Left lung (tissue), 10 donors: ENCODE data around the gene HMX1. TPM values are rescaled to one million over a fixed set of nuclear protein-coding genes. Genes with fewer than 3 reads are reported as not detected.

Experiments
- ATAC-seq: fragments of 200-7000 bp; cut with Tn5 transposase; one replicate; pipeline ENCODE4 v1.9.1; 2020; ENCODE audit warnings: moderate library complexity
- DNase-seq, 4 donors: peaks; one replicate each; pipeline ENCODE4 v3.0.0-alpha.2; 2013 to 2020
- H3K27ac ChIP-seq, 2 donors: fragments of 200-600 bp; sonication (generic) in 1 of 2; one replicate each; pipeline versions ENCODE4 v1.5.0 to v1.8.0; 2020 to 2021
- H3K27me3 ChIP-seq, 2 donors: fragments of 200-600 bp; sonication (generic) in 1 of 2; one replicate each; pipeline versions ENCODE4 v1.5.0 to v1.8.0; 2020 to 2021
- H3K36me3 ChIP-seq, 2 donors: fragments of 200-600 bp; sonication (generic) in 1 of 2; one replicate each; pipeline versions ENCODE4 v1.5.0 to v1.8.0; 2020 to 2021
- H3K4me1 ChIP-seq, 2 donors: fragments of 200-600 bp; one replicate each; pipeline ENCODE4 v1.8.0; 2021
- H3K4me3 ChIP-seq, 2 donors: fragments of 200-600 bp; sonication (generic) in 1 of 2; one replicate each; pipeline versions ENCODE4 v1.5.0 to v1.8.0; 2020 to 2021; ENCODE audit warnings: mild to moderate bottlenecking in 1 of 2
- H3K9me3 ChIP-seq, 2 donors: fragments of 200-600 bp; sonication (generic) in 1 of 2; one replicate each; pipeline versions ENCODE4 v1.5.0 to v1.8.0; 2020 to 2021
- CTCF ChIP-seq, 2 donors: fragments of 200-600 bp; sonication (generic) in 1 of 2; IDR thresholded peaks; one replicate each; pipeline versions ENCODE4 v1.5.0 to v1.8.0; 2021; ENCODE audit warnings: antibody characterized with exemption in 2 of 2
- intact Hi-C, 2 donors: fragments of 100-400 bp; cut with DNase I; formaldehyde crosslinking; loops; one replicate each; pipeline versions ENCODE4 v1.11.2 to v1.14.2; 2022
- polyA plus RNA-seq, 6 donors: library from polyadenylated mRNA; unstranded; fragments of 120-200 nt; gene quantifications; one replicate each; pipeline ENCODE4 v1.2.1, GENCODE V29; 2013; ENCODE audit not compliant: insufficient read length in 6 of 6
- total RNA-seq, 2 donors: library from RNA; stranded (reverse); fragmentation: NEBNext Ultra II Directional; extraction: Animal tissue kit (Norgen Biotek cat#: 25700); gene quantifications; one replicate each; pipeline ENCODE4 v1.2.1, GENCODE V29; 2021
- donor health status: DM: no; HTN: yes; CAD: no.
- donor health status: DM: no; HTN: no; CAD: no.

The HMX1 gene
- total and polyA plus RNA-seq, 8 donors = not detected

GRCh38 chr4:8909548-8909947 is 37.9 kb upstream of the HMX1 start:
- H3K27ac ChIP-seq = no peak overlapping the region
- no peaks in the 10 kb centered on the region for H3K4me1 ChIP-seq
- peaks cover 0 to 69% of the 10 kb centered on the region in 2 donors for H3K27me3 ChIP-seq
- no peak for TF ChIP-seq CTCF (IDR thresholded peaks at IDR 0.05)
- no peaks in the 10 kb centered on the region for H3K36me3 ChIP-seq
- H3K4me3 ChIP-seq = no peak overlapping the region
- H3K9me3 ChIP-seq = no peaks in the 10 kb centered on the region
- ATAC-seq (peak; percentile 78), DNase-seq (peak in 2 of 4 donors; percentile 13 to 34)
- intact Hi-C loops = no loop called here

- intact Hi-C loops = no loop called here
- peaks cover 0 to 66% of the 10 kb centered on the region in 2 donors for H3K27me3 ChIP-seq
- no peak overlapping the region for H3K27ac ChIP-seq
- H3K4me3 ChIP-seq = no peak overlapping the region
- peaks cover 0 to 2% of the 10 kb centered on the region in 2 donors for H3K9me3 ChIP-seq
- DNase-seq (peak in 2 of 4 donors; percentile 30 to 75), ATAC-seq (no peak)
- H3K4me1 ChIP-seq = no peaks in the 10 kb centered on the region
- no peak for TF ChIP-seq CTCF (IDR thresholded peaks at IDR 0.05)
- no peaks in the 10 kb centered on the region for H3K36me3 ChIP-seq
These were observed 36.7 kb upstream of the HMX1 start for GRCh38 chr4:8908206-8908893.

- peak; percentile 43 for ATAC-seq
- peaks cover 0 to 5% of the 10 kb centered on the region in 2 donors for H3K9me3 ChIP-seq
- intact Hi-C loops = no loop called here
- H3K4me3 ChIP-seq = no peak overlapping the region
- no peaks in the 10 kb centered on the region for H3K4me1 ChIP-seq
- no peaks in the 10 kb centered on the region for H3K36me3 ChIP-seq
- DNase-seq = peak in 2 of 4 donors; percentile 32 to 75
- TF ChIP-seq CTCF (IDR thresholded peaks at IDR 0.05) = no peak
- no peak overlapping the region for H3K27ac ChIP-seq
- peaks cover 0 to 62% of the 10 kb centered on the region in 2 donors for H3K27me3 ChIP-seq
These were observed 36.1 kb upstream of the HMX1 start for GRCh38 chr4:8907596-8908205.

GRCh38 chr4:8906991-8907595 is 35.5 kb upstream of the HMX1 start:
- H3K9me3 ChIP-seq = peaks cover 0 to 11% of the 10 kb centered on the region in 2 donors
- no peak overlapping the region for H3K27ac ChIP-seq
- intact Hi-C loops = no loop called here
- H3K4me3 ChIP-seq = no peak overlapping the region
- peaks cover 0 to 58% of the 10 kb centered on the region in 2 donors for H3K27me3 ChIP-seq
- DNase-seq (peak in 1 of 4 donors; percentile 26), ATAC-seq (no peak)
- TF ChIP-seq CTCF (IDR thresholded peaks at IDR 0.05) = no peak
- H3K36me3 ChIP-seq = no peaks in the 10 kb centered on the region
- H3K4me1 ChIP-seq = no peaks in the 10 kb centered on the region

- DNase-seq (peak in 2 of 4 donors; percentile 7 to 51), ATAC-seq (no peak)
- intact Hi-C loops = no loop called here
- H3K9me3 ChIP-seq = peaks cover 0 to 16% of the 10 kb centered on the region in 2 donors
- H3K27ac ChIP-seq = no peak overlapping the region
- H3K36me3 ChIP-seq = no peaks in the 10 kb centered on the region
- TF ChIP-seq CTCF (IDR thresholded peaks at IDR 0.05) = no peak
- H3K4me3 ChIP-seq = no peak overlapping the region
- H3K4me1 ChIP-seq = no peaks in the 10 kb centered on the region
- peaks cover 0 to 54% of the 10 kb centered on the region in 2 donors for H3K27me3 ChIP-seq
These were observed 35.0 kb upstream of the HMX1 start for GRCh38 chr4:8906668-8906970.
